ENCODE measurements around the gene NELL1.
"Not testable (repeated sequence)": the region's sequence is repeated elsewhere in the genome, so short reads cannot be mapped to it uniquely, and the experiment has no call there.

Gene NELL1

GRCh38 chr11:21250196-21250595 lies 580.8 kb downstream of the NELL1 start:
- WGBS, 2 experiments (ENCODE audit: insufficient coverage in 2 of 2), result no CpG with 5 or more reads among the region's 1 CpG
- Histone ChIP-seq H3K27ac (ENCODE audit: low read depth, low read length, severe bottlenecking) (no peak overlapping the region), H3K4me3 (ENCODE audit: extremely low read depth, insufficient read depth, low read length, poor library complexity, severe bottlenecking) (no peak overlapping the region), H3K4me1 (ENCODE audit: control insufficient read depth, insufficient read depth, low read length, poor library complexity, severe bottlenecking) (no peaks in the 10 kb centered on the region), H3K9me3 (ENCODE audit: control insufficient read depth, low read length) (no peaks in the 10 kb centered on the region), H3K36me3 (ENCODE audit: control insufficient read depth, insufficient read depth, low read length) (no peaks in the 10 kb centered on the region)

- no peak overlapping the region for H3K4me3 ChIP-seq (ENCODE audit: extremely low read depth, insufficient read depth, low read length, poor library complexity, severe bottlenecking)
- H3K9me3 ChIP-seq (ENCODE audit: control insufficient read depth, low read length), result no peaks in the 10 kb centered on the region
- no peak overlapping the region for H3K27ac ChIP-seq (ENCODE audit: low read depth, low read length, severe bottlenecking)
- no peaks in the 10 kb centered on the region for H3K4me1 ChIP-seq (ENCODE audit: control insufficient read depth, insufficient read depth, low read length, poor library complexity, severe bottlenecking)
- no peaks in the 10 kb centered on the region for H3K36me3 ChIP-seq (ENCODE audit: control insufficient read depth, insufficient read depth, low read length)
Observed at GRCh38 chr11:21254055-21254454, 584.7 kb downstream of the NELL1 start.

- Histone ChIP-seq H3K36me3 (ENCODE audit: control insufficient read depth, insufficient read depth, low read length) (no peaks in the 10 kb centered on the region), H3K4me3 (ENCODE audit: extremely low read depth, insufficient read depth, low read length, poor library complexity, severe bottlenecking) (no peak overlapping the region), H3K4me1 (ENCODE audit: control insufficient read depth, insufficient read depth, low read length, poor library complexity, severe bottlenecking) (no peaks in the 10 kb centered on the region), H3K9me3 (ENCODE audit: control insufficient read depth, low read length) (no peaks in the 10 kb centered on the region), H3K27ac (ENCODE audit: low read depth, low read length, severe bottlenecking) (no peak overlapping the region)
- WGBS, 2 experiments (ENCODE audit: insufficient coverage in 2 of 2), result 90 to 94% methylated on average over 2 of the region's 3 CpGs
Observed at GRCh38 chr11:21254790-21255189, 585.4 kb downstream of the NELL1 start.

GRCh38 chr11:21257461-21257860 lies 588.1 kb downstream of the NELL1 start:
- Histone ChIP-seq H3K27ac (ENCODE audit: low read depth, low read length, severe bottlenecking) (no peak overlapping the region), H3K4me1 (ENCODE audit: control insufficient read depth, insufficient read depth, low read length, poor library complexity, severe bottlenecking) (no peaks in the 10 kb centered on the region), H3K36me3 (ENCODE audit: control insufficient read depth, insufficient read depth, low read length) (no peaks in the 10 kb centered on the region)

GRCh38 chr11:21258414-21258813 lies 589.0 kb downstream of the NELL1 start:
- no peaks in the 10 kb centered on the region for H3K36me3 ChIP-seq (ENCODE audit: control insufficient read depth, insufficient read depth, low read length)
- no peak overlapping the region for H3K4me3 ChIP-seq (ENCODE audit: extremely low read depth, insufficient read depth, low read length, poor library complexity, severe bottlenecking)
- H3K4me1 ChIP-seq (ENCODE audit: control insufficient read depth, insufficient read depth, low read length, poor library complexity, severe bottlenecking), result no peaks in the 10 kb centered on the region
- H3K27ac ChIP-seq (ENCODE audit: low read depth, low read length, severe bottlenecking), result no peak overlapping the region
- H3K9me3 ChIP-seq (ENCODE audit: control insufficient read depth, low read length), result no peaks in the 10 kb centered on the region
- 69 to 80% methylated on average over 1 to 2 of the region's 2 CpGs for WGBS, 2 experiments (ENCODE audit: insufficient coverage in 2 of 2)

More at GRCh38 chr11:21257461-21257860, 588.1 kb downstream of the NELL1 start:
- Histone ChIP-seq H3K9me3 (ENCODE audit: control insufficient read depth, low read length) (no peaks in the 10 kb centered on the region), H3K4me3 (ENCODE audit: extremely low read depth, insufficient read depth, low read length, poor library complexity, severe bottlenecking) (no peak overlapping the region)

- Histone ChIP-seq H3K36me3 (ENCODE audit: control insufficient read depth, insufficient read depth, low read length) (no peaks in the 10 kb centered on the region), H3K9me3 (ENCODE audit: control insufficient read depth, low read length) (no peaks in the 10 kb centered on the region), H3K4me1 (ENCODE audit: control insufficient read depth, insufficient read depth, low read length, poor library complexity, severe bottlenecking) (no peaks in the 10 kb centered on the region), H3K4me3 (ENCODE audit: extremely low read depth, insufficient read depth, low read length, poor library complexity, severe bottlenecking) (no peak overlapping the region), H3K27ac (ENCODE audit: low read depth, low read length, severe bottlenecking) (no peak overlapping the region)
Observed at GRCh38 chr11:21260101-21260500, 590.7 kb downstream of the NELL1 start.

- no peak overlapping the region for H3K27ac ChIP-seq (ENCODE audit: low read depth, low read length, severe bottlenecking)
- H3K36me3 ChIP-seq (ENCODE audit: control insufficient read depth, insufficient read depth, low read length), result no peaks in the 10 kb centered on the region
- WGBS, 2 experiments (ENCODE audit: insufficient coverage in 2 of 2), result no CpG with 5 or more reads among the region's 4 CpGs
Observed at GRCh38 chr11:21262992-21263391, 593.6 kb downstream of the NELL1 start.

GRCh38 chr11:21264125-21264524 lies 594.7 kb downstream of the NELL1 start:
- Histone ChIP-seq H3K4me1 (ENCODE audit: control insufficient read depth, insufficient read depth, low read length, poor library complexity, severe bottlenecking) (no peaks in the 10 kb centered on the region), H3K27ac (ENCODE audit: low read depth, low read length, severe bottlenecking) (no peak overlapping the region), H3K36me3 (ENCODE audit: control insufficient read depth, insufficient read depth, low read length) (no peaks in the 10 kb centered on the region), H3K9me3 (ENCODE audit: control insufficient read depth, low read length) (no peaks in the 10 kb centered on the region), H3K4me3 (ENCODE audit: extremely low read depth, insufficient read depth, low read length, poor library complexity, severe bottlenecking) (no peak overlapping the region)
- 33 to 100% methylated on average over 1 of the region's 1 CpG for WGBS, 2 experiments (ENCODE audit: insufficient coverage in 2 of 2)

More at GRCh38 chr11:21262992-21263391, 593.6 kb downstream of the NELL1 start:
- no peak overlapping the region for H3K4me3 ChIP-seq (ENCODE audit: extremely low read depth, insufficient read depth, low read length, poor library complexity, severe bottlenecking)
- H3K4me1 ChIP-seq (ENCODE audit: control insufficient read depth, insufficient read depth, low read length, poor library complexity, severe bottlenecking), result no peaks in the 10 kb centered on the region
- H3K9me3 ChIP-seq (ENCODE audit: control insufficient read depth, low read length), result no peaks in the 10 kb centered on the region

- Histone ChIP-seq H3K27ac (ENCODE audit: low read depth, low read length, severe bottlenecking) (no peak overlapping the region), H3K4me3 (ENCODE audit: extremely low read depth, insufficient read depth, low read length, poor library complexity, severe bottlenecking) (no peak overlapping the region), H3K4me1 (ENCODE audit: control insufficient read depth, insufficient read depth, low read length, poor library complexity, severe bottlenecking) (no peaks in the 10 kb centered on the region), H3K36me3 (ENCODE audit: control insufficient read depth, insufficient read depth, low read length) (no peaks in the 10 kb centered on the region), H3K9me3 (ENCODE audit: control insufficient read depth, low read length) (no peaks in the 10 kb centered on the region)
- WGBS, 2 experiments (ENCODE audit: insufficient coverage in 2 of 2), result 74% methylated on average over 2 of the region's 2 CpGs; no CpG with 5 or more reads in 1 of the 2 experiments
Observed at GRCh38 chr11:21268036-21268435, 598.6 kb downstream of the NELL1 start.

- not testable (repeated sequence) for H3K9me3 ChIP-seq (ENCODE audit: control insufficient read depth, low read length); H3K36me3 ChIP-seq (ENCODE audit: control insufficient read depth, insufficient read depth, low read length); H3K4me1 ChIP-seq (ENCODE audit: control insufficient read depth, insufficient read depth, low read length, poor library complexity, severe bottlenecking); H3K27ac ChIP-seq (ENCODE audit: low read depth, low read length, severe bottlenecking); H3K4me3 ChIP-seq (ENCODE audit: extremely low read depth, insufficient read depth, low read length, poor library complexity, severe bottlenecking)
- 85 to 91% methylated on average over 3 to 4 of the region's 6 CpGs for WGBS, 2 experiments (ENCODE audit: insufficient coverage in 2 of 2)
Observed at GRCh38 chr11:21272139-21272538, 602.8 kb downstream of the NELL1 start.

GRCh38 chr11:21278840-21279239 lies 609.5 kb downstream of the NELL1 start:
- H3K4me3 ChIP-seq (ENCODE audit: extremely low read depth, insufficient read depth, low read length, poor library complexity, severe bottlenecking), result no peak overlapping the region
- no peak overlapping the region for H3K27ac ChIP-seq (ENCODE audit: low read depth, low read length, severe bottlenecking)
- H3K4me1 ChIP-seq (ENCODE audit: control insufficient read depth, insufficient read depth, low read length, poor library complexity, severe bottlenecking), result no peaks in the 10 kb centered on the region
- no CpG with 5 or more reads among the region's 1 CpG for WGBS, 2 experiments (ENCODE audit: insufficient coverage in 2 of 2)
- H3K36me3 ChIP-seq (ENCODE audit: control insufficient read depth, insufficient read depth, low read length), result no peaks in the 10 kb centered on the region
- no peaks in the 10 kb centered on the region for H3K9me3 ChIP-seq (ENCODE audit: control insufficient read depth, low read length)

GRCh38 chr11:21285104-21285503 lies 615.7 kb downstream of the NELL1 start:
- Histone ChIP-seq H3K4me3 (ENCODE audit: extremely low read depth, insufficient read depth, low read length, poor library complexity, severe bottlenecking) (no peak overlapping the region), H3K36me3 (ENCODE audit: control insufficient read depth, insufficient read depth, low read length) (no peaks in the 10 kb centered on the region), H3K4me1 (ENCODE audit: control insufficient read depth, insufficient read depth, low read length, poor library complexity, severe bottlenecking) (no peaks in the 10 kb centered on the region), H3K27ac (ENCODE audit: low read depth, low read length, severe bottlenecking) (no peak overlapping the region), H3K9me3 (ENCODE audit: control insufficient read depth, low read length) (no peaks in the 10 kb centered on the region)
- no CpG with 5 or more reads among the region's 2 CpGs for WGBS, 2 experiments (ENCODE audit: insufficient coverage in 2 of 2)

Data from mesodermal cell (in vitro differentiated cells).